ENCODE data around the gene FAM184A. TPM values are rescaled to one million over a fixed set of nuclear protein-coding genes. Genes with fewer than 3 reads are reported as not detected.

FAM184A gene
- total and polyA plus RNA-seq, 9 of the 15 experiments (the other 6 are each of a cell fraction or from before 2014, with no cell fraction given): 6.4 to 18.7 (median 13.1) TPM

DNA sequence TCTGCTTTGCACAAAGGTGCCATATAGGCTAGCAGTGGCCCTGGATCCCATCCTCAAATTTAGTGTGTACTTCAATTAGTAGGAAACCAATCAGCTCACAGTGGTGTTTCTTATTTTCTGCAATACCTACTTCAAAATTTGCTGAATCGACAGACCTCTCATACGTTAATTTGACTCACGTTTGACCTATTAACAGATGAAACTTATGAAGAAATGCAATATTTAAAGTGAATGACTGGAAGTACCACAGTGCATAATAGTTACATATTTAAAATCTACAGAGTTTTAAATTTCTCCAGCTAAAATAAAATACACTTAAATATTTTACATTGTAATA, 95.9 kb downstream of the FAM184A start (continued):
- TF ChIP-seq NELFE (IDR thresholded peaks at IDR 0.05; ENCODE audit: insufficient read depth, insufficient read length): no peak
- TF ChIP-seq, protein P1, sequence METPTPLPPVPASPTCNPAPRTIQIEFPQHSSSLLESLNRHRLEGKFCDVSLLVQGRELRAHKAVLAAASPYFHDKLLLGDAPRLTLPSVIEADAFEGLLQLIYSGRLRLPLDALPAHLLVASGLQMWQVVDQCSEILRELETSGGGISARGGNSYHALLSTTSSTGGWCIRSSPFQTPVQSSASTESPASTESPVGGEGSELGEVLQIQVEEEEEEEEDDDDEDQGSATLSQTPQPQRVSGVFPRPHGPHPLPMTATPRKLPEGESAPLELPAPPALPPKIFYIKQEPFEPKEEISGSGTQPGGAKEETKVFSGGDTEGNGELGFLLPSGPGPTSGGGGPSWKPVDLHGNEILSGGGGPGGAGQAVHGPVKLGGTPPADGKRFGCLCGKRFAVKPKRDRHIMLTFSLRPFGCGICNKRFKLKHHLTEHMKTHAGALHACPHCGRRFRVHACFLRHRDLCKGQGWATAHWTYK (CRISPR knock-in tag; IDR thresholded peaks at IDR 0.05): no peak

GRCh38 chr6:118981884-118982574, 96.4 kb downstream of the FAM184A start:
- Histone ChIP-seq H4K20me1 (replicated peaks; ENCODE audit: control insufficient read depth, insufficient read depth, low read length) (no peaks in the 10 kb centered on the region), H2AFZ (ENCODE audit: low read depth, low read length) (no peak overlapping the region), H3K9ac (ENCODE audit: insufficient read depth in 1 of 2, low read depth in 2 of 2, low read length in 2 of 2) (no peak overlapping the region), H3K4me1 (replicated peaks in 1 of 2; ENCODE audit: control insufficient read depth in 2 of 2, insufficient read depth in 2 of 2, low read length in 2 of 2) (no peaks in the 10 kb centered on the region), H3K9me1 (ENCODE audit: control insufficient read depth, insufficient read depth, low read length) (no peaks in the 10 kb centered on the region), H3K4me2 (ENCODE audit: insufficient read depth, low read length) (no peak overlapping the region), H3K27ac (ENCODE audit: extremely low read depth, low read depth, low read length) (no peak overlapping the region), H3K36me3 (ENCODE audit: control insufficient read depth, insufficient read depth, low read length) (peaks cover 11% of the 10 kb centered on the region; the same call in 2 of the 3 replicates), H3K79me2 (ENCODE audit: control insufficient read depth, insufficient read depth, low read length) (no peaks in the 10 kb centered on the region), H3K9me3 (replicated peaks; ENCODE audit: control insufficient read depth, insufficient read depth, low read depth, low read length) (no peaks in the 10 kb centered on the region), H3K4me3 (no peak overlapping the region), H3K27me3 (ENCODE audit: control insufficient read depth in 2 of 2, insufficient read depth in 2 of 2, low read length in 2 of 2) (no peaks in the 10 kb centered on the region)
- no peak for DNase-seq (ENCODE audit: extremely low read depth in 1 of 4, low spot score in 3 of 4)
- FAIRE-seq: no peak
- intact Hi-C loops (cut with micrococcal nuclease): no loop called here
- BruUV-seq (replicated peaks): no TSS peak
- ChIA-PET CTCF (ENCODE audit: low intra/inter-chr PET ratio) (no interaction called here), POLR2A (no interaction called here)
- no peak for TF ChIP-seq FOXP1 (CRISPR knock-in tag; IDR thresholded peaks at IDR 0.05)
- TF ChIP-seq, protein P2, sequence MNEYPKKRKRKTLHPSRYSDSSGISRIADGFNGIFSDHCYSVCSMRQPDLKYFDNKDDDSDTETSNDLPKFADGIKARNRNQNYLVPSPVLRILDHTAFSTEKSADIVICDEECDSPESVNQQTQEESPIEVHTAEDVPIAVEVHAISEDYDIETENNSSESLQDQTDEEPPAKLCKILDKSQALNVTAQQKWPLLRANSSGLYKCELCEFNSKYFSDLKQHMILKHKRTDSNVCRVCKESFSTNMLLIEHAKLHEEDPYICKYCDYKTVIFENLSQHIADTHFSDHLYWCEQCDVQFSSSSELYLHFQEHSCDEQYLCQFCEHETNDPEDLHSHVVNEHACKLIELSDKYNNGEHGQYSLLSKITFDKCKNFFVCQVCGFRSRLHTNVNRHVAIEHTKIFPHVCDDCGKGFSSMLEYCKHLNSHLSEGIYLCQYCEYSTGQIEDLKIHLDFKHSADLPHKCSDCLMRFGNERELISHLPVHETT (CRISPR knock-in tag; conservative IDR thresholded peaks at IDR 0.05 in 1 of 2, IDR thresholded peaks at IDR 0.05 in 1 of 2): no peak
- no peak for TF ChIP-seq NCOR1 (IDR thresholded peaks at IDR 0.05)
- TF ChIP-seq NFIC (IDR thresholded peaks at IDR 0.05): peak; percentile 37; the same call in 1 of the 2 replicates
- ATAC-seq: no peak
- WGBS (ENCODE audit: insufficient coverage, low coverage, missing lambda C conversion rate): 69% methylated on average over 6 of the region's 6 CpGs
- in situ Hi-C loops (cut with MboI): no loop called here

Data from K562 (cell line).